Right renal cortex interstitium (tissue), 3 donors: ENCODE data around the gene MICU1. TPM values are rescaled to one million over a fixed set of nuclear protein-coding genes. Genes with fewer than 3 reads are reported as not detected.
"Not testable (repeated sequence)": the region's sequence is repeated elsewhere in the genome, so short reads cannot be mapped to it uniquely, and the experiment has no call there.

Experiments
- DNase-seq, 3 donors: peaks; one replicate each; pipeline ENCODE4 v3.0.0-alpha.2; 2013; ENCODE audit warnings: low read depth in 3 of 3, low spot score in 2 of 3
- polyA plus RNA-seq, 3 donors: library from polyadenylated mRNA; unstranded; fragments of 120-200 nt; gene quantifications; one replicate each; pipeline ENCODE4 v1.2.1, GENCODE V29; 2013; ENCODE audit not compliant: insufficient read length in 3 of 3

Gene MICU1
- polyA plus RNA-seq, 3 donors: 81.8 to 96.0 (median 92.6) TPM

DNA sequence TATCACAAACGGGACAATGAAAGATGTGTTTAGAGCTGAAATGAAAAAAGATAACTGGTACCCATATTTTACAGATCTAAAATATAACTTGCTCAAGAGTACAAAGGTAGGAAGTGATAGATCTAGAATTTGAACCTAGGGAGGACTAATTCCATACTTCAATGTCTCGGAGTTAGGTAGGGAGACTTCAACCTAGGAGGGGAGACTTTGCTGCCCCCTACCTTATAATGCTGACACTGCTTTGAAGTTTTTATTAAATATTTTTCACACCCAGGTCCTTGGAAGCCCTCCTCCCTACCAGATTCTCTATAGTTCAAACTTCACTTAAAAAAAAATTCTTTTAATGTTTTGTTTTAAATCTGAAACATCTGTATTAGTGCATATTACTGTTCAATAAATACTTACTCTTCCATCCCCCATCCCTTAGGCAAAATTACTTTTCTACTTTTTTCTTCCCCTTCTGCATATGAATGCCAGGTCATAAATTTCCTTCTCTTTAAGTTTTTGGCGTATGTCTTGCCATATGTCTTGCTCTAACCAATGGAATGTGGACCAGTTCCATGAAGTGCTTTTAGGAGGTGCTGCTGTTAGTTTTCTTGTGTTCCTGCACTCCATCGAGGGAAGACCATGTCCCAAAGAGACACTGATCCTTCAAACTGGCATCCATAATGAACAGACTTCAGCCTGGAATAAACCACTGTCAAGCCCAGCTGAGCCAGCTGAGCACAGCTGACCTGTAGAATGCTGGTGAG, 57.8 kb downstream of the MICU1 start:
- DNase-seq: no peak

DNA sequence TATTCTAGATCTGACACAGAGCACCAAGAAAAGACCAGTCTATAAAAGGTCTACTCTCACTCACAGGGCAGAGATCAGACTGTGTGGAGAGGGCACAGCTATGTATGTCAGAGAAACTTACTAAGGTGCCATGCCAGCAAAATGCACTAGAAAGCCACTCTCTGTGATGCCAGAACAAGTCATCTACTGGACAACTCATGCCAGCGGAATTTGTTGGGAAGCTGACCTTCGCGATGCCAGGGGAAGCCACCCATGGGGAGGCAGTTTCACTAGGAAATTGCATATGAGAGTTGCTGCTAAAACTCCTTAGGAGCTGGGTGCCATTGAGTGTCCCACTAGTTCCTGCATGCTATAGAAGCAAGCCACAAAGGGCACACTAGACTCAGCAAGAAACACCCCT, 58.5 kb downstream of the MICU1 start:
- DNase-seq: no peak

DNA sequence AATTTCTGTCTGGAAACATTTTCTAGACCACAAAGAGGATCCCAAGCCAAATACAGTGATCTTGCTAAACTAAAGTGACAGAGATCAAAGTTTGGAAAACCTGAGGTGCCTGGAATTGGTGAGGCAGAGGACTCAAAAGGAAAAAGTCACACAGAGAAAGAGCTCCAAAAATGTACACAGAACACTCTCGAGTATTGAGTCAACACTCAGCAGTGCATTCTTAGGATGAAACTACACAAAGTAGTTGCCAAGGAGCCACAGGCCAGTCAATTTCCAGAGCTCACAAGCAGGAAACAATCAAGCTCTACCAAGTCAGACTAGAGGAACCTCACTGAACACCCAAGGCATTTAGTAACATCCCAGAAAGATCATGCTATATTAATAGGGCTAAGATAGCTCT, 61.3 kb downstream of the MICU1 start:
- no peak for DNase-seq

DNA sequence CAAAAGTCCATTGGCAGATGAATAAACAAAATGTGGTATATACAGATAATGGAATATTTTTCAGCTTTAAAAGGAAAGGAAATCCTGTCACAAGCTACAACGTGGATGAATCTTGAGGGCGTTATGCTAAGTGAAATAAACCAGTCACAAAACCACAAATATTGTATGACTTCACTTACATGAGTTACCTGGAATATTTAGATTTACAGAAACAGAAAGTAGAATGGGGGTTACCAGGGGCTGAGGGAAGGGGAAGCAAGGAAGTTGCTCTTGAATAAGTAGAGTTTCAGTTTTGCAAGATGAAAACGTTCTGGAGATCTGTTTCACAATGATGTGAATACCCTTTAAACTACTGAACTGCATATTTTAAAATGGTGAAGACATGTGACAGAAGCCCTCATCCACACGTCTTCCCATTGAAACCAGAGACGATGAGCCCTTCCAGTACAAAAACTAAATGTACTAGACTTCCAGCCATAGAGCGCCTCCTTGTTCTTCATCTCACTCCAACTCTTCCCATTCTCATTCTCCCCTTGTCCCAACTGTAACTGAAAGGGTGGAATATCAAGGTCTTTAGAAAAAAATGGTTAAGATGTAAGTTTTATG, 62.4 kb downstream of the MICU1 start:
- DNase-seq: no peak

DNA sequence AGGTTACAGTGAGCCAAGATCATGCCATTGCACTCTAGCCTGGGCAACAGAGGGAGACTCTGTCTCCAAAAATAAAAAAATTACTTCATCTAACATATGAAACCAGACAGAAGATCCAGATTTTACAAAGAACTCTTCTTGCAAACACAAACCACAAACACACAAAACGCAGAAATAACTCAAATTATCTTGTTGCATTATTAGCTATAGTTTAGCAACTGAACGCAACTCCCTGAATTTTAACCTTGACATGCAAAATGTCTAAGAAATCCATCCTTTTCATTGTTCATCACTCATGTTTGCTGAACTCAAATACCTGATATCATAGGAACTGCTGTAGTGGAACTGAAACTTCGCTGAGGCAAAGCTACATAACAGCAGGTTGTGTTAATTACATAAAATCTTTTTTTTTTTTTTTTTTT, 64.1 kb downstream of the MICU1 start:
- no peak for DNase-seq

DNA sequence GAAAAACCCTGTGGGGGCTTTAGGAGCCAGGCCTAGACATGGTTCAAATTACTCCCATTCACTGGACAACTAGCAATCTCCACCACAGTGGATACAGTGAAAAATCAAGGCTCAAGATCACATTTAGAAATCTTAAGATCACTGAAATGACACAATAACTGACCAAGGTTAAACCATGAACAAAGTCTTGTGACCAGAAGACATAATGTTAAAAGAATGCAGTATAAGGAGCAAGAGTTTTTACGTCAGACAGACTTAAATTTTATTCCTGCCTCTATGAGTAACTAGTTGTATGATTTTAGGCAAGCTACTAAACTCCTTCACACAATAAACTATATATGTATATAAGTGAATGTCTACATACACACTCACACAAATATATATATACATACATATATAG, 68.5 kb downstream of the MICU1 start:
- DNase-seq: no peak

DNA sequence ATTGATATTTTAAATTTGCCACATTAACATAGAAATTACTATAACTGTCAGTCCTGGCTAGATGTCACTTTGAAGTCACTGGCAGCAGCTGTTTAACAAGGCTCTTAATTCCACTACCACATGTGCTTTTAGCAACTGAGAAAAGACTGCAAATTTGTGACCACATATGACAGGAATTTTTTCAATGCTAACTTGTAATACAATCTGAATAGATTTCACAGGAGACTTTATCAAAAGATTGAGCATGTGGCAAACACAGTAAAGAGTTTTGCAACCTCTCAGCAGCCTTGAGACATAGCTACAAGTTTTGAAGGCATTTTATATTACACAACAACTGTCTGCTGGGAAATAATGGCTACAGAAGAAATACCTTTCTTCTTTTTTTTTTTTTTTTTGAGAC, 73.0 kb downstream of the MICU1 start:
- DNase-seq: no peak

DNA sequence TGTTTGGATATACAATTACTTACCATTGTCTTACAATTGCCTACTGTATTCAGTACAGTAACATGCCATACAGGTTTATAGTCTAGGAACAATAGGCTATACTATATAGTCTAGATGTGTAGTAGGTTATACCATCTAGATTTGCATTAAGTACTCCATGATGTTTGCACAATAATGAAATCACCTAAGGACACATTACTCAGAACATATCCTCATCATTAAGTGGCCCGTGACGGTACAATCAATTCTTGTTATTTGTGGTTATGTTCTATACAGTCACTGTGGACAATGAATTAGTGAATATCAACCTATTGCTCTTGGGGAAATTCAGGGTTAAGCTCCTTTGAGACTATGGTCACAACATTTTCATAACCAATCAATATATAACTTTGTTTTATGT, 75.6 kb downstream of the MICU1 start:
- no peak for DNase-seq

DNA sequence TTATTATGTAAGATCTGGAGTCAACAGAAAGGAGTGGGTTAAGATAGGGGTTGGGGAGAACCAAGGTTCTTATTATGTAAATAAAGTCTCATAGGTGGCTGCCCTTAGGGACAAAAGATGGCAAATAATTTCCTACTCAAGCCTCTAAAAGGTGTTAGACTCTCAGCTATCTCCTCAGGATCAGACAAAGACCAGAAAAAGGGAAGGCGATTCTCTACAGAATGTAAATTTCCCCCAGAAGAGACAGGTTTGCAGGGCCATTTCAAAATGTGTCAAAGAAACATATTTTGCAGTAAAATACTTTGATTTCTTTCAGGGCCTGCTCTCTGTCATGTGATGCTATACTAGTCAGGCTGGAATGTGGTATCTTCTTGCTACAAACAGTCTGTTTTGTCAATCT, 80.3 kb downstream of the MICU1 start:
- DNase-seq: no peak

DNA sequence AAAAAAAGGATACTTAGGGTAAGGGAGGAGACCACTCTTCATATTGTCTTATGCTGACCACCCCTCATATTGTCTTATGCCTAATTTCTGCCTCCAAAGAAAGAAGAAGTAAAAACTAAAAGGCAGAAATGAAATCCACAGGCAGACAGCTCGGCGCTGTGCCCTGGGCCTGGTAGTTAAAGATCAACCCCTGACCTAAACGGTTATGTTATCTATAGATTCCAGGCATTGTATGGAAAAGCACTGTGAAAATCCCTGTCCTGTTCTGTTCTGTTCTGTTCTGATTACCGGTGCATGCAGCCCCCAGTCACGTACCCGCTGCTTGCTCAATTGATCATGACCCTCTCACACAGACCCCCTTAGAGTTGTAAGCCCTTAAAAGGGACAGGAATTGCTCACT, 82.0 kb downstream of the MICU1 start:
- DNase-seq: not testable (repeated sequence)

DNA sequence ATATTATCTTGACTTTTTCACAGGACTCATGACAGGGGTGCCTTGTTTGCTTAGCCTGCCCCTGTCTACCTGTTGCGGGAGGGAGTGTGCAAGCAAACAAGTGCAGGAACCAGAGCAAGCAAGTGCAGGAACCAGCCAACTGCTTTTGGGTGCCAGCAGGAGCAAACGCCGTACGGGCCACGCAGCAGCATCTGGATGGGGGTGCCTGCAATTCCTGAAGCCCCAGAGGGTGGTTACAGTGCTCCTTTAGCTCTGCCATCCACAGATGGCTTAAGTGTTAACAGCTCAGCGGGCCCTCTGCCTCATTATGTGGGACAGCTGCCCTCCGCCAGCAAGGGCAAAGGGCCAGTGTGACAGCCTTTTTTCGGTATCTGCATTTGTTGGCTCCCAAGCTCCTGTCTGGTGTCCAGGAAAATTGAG, 83.5 kb downstream of the MICU1 start:
- no peak for DNase-seq

DNA sequence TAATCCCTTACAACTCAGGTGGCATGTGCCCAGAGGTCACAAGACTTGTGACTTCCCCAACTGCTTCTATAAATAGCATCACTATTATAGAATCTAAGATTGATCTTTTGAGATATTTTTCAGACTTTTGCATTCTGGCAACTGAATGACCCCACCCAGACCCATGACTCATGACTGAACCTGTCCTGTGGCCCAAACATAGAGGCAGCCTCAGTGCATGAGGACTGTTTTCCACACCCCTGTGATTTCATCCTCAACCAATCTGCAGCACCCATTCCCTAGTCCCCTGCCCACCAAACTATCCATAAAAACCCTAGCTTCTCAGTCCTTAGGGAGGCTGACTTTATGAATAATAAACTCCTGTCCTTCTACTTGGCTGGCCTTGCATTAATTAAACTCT, 84.5 kb downstream of the MICU1 start:
- no peak for DNase-seq

DNA sequence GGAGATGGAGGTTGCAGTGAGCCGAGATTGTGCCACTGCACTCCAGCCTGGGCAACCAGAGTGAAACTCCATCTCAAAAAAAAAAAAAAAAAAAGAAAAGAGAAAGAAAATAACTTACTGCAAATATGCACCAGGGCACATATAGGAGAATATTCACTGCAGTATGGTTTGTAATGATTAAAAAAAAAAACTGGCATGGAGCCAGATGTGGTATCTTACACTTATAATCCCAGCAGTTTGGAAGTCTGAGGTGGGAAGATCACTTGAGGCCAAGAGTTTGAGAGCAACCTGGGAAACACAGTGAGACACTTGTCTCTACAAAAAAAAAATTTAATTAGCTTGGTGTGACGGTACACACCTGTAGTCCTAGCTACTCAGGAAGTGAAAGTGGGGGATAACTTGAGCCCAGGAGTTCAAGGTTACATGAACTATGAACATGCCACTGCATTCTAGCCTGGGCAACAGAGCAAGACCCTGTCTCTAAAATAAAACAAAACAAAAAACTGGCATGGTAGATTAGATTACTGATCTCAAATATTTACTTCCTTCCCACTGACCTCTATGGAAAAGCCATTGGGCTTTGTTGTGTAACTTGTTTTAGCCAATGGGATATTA, 85.6 kb downstream of the MICU1 start:
- DNase-seq: no peak

DNA sequence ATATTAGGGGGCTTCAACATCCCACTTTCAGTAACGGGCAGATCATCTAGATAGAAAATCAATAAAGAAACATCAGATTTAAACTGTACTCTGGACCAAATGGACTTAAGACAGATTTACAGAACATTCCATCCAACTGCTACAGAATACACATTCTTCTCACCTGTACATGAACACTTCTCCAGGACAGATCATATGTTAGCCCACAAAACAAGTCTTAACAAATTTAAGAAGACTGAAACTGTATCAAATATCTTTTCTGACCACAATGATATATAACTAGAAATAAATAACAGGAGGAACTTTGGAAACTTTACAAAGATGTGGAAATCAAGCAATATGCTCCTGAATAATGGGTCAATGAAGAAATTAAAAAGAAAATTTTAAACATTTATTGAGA, 86.7 kb downstream of the MICU1 start:
- DNase-seq: no peak

DNA sequence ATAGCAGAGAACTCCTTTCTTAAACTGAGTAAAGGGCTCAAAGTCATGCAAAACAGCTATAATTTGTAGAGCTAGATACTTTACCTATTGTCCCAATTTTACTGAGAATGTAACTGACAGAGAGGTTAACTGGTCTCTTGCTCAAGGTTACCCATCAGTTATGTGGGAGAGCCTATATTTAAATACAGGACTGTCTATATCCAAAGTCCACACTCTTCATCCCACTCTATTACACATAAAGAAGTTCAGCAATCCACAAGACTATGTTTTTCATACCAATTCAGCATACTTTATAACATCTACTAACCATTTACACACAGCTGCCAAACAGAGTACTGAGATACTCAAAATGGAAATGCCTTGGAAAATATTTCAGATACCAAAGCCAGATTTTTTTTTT, 100.2 kb downstream of the MICU1 start:
- DNase-seq: no peak

DNA sequence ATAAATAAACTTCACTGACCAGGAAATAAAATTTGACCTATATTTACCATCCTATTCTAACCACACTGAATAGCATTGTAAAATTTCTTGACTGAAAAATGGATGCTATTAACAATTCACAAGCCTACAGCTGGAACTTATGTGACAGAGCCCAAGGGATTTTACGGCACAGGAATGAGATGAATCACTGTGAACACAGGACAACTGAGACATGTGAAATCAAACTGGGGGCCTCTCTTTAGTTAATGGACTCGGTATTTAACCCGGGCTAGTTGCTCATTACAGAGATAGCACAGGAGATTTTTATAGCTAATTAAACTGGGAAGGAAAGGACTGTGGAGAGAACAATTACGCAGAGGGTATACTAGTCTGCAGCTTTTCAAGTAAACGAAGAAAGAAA, 100.6 kb downstream of the MICU1 start:
- no peak for DNase-seq

DNA sequence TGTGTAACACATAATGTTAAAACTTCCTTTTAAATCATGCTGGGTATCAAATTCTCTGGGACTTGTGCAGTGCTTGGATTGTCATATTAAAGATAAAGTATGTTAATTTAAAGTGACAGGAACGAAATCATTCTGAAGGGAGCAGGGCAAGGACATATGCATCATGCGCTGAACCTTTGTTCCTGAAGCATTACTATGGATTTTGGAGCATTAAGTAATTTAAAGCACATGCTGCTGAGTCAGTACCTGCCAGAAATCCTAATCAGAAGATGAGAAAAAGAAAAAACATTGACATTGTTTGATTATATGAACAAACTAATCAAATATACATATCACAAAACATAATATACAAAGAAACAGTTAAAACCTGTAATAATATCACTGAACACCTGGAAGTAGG, 101.4 kb downstream of the MICU1 start:
- DNase-seq: no peak

DNA sequence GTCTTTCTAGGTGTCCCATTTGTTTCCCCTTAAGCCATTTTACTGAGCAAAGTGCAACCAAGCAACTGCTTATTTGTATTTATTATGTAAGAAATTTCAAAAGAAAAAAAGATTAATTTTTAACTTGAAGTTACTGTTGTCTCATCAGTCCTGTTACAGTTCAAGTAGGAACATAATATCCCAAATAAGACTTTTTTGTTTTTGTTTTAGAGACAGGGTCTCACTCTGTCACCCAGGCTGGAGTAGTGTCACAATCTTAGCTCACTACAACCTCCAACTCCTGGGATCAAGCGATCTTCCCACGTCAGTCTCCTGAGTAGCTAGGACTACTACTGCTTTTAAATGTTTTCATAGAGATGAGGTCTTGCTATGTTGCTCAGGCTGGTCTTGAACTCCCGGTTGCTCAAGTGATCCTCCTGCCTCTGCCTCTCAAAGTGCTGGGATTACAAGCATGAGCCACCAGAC, 101.9 kb downstream of the MICU1 start:
- no peak for DNase-seq

DNA sequence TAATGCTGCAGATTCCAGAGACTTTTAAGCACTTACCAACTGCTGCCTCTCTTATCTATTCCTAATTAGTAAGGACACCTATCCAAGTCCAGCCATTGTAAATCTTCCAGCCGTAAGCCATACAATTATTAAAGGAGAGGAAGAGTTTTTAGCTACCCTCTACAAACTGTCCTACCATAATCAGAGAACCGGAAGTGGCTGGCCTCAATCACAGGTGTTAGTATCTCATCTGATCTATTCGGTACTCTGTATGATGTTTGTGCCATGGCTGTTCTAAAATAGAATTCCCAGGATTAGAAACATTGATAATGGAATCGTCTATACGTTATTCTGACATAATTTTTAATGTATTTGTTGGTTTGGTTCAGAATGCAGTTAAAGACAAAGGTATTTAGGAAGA, 102.8 kb downstream of the MICU1 start:
- no peak for DNase-seq

DNA sequence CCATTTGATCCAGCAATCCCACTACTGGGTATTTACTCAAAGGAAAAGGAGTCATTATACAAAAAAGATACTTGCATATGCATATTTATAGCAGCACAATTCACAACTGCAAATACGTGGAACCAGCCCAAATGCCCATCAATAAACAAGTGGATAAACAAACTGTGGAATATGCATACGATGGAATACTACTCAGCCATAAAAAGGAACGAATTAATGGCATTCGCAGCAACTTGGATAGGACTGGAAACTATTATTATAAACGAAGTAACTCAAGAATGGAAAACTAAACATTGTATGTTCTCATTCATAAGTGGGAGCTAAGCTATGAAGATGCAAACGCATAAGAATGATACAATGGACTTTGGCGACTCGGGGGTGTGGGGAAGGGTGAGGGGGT, 108.6 kb downstream of the MICU1 start:
- DNase-seq: no peak

DNA sequence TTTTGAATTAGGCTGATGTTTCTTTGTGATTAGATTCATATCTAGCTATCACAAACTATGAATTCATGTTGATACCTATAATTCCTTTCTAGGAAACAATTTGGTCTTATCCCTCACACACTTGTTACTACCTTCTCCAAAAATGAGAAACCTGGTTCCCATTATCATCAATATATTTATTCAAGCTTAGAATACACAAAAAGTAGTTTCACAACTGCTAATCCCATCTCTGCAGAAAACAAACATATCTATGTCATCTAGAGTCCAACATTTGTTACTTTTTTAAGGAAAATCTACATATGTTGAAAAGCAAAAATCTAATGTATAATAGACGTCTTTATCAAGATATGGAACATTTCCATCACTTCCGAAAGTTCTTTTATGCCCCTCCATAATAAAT, 110.4 kb downstream of the MICU1 start:
- no peak for DNase-seq

DNA sequence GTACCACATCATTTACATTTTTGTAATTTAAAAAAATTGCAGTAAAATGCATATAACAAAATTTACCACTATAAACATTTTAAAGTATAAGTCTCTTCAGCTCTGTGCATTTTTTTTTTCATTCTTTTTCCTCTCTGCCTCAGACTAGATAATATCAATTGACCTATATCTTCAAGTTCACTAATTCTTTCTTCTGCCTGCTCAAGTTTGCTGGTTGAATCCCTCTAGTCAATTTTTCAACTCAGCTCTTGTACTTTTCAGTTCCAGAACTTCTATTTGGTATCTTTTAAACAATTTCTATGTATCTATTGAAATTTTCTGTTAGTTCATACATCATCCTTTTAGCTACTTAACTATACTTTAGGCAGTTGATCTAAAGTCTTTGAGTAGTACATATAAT, 112.0 kb downstream of the MICU1 start:
- no peak for DNase-seq
